Inflammatory macrophage treated with lipopolysaccharide for 1 hour (primary cell): ENCODE results near the gene KRT12.

ENCODE experiments used
- DNase-seq, 2 donors: peaks; one replicate each; pipeline ENCODE4 v3.0.0-alpha.2; 2020 to 2022

KRT12 gene

GRCh38 chr17:40866838-40867237 lies at the start of gene KRT12:
Gene KRT12 (minus strand): TSS chr17:40867223. CDS start chr17:40867186, 37 bp downstream.
- DNase-seq, result no peak

- no peak for DNase-seq
Observed at GRCh38 chr17:40916366-40916765, 49.3 kb upstream of the KRT12 start.

- peak; percentile 79 to 80 for DNase-seq
Observed at GRCh38 chr17:40915721-40916256, 48.8 kb upstream of the KRT12 start.

- peak; percentile 76 to 89 for DNase-seq
Observed at GRCh38 chr17:40915199-40915661, 48.2 kb upstream of the KRT12 start.

GRCh38 chr17:40914075-40914855 lies 47.2 kb upstream of the KRT12 start:
- no peak for DNase-seq

- peak; percentile 54 to 63 for DNase-seq
Observed at GRCh38 chr17:40912486-40913210, 45.6 kb upstream of the KRT12 start.

GRCh38 chr17:40910441-40910841 lies 43.4 kb upstream of the KRT12 start:
- DNase-seq, result no peak

GRCh38 chr17:40909755-40910154 lies 42.7 kb upstream of the KRT12 start:
- DNase-seq, result peak; percentile 54 to 72

- peak; percentile 68 to 84 for DNase-seq
Observed at GRCh38 chr17:40909351-40909750, 42.3 kb upstream of the KRT12 start.

- DNase-seq, result no peak
Observed at GRCh38 chr17:40906613-40907012, 39.6 kb upstream of the KRT12 start.

- DNase-seq, result no peak
Observed at GRCh38 chr17:40905370-40905769, 38.3 kb upstream of the KRT12 start.

GRCh38 chr17:40903129-40903847 lies 36.3 kb upstream of the KRT12 start:
- peak; percentile 51 to 52 for DNase-seq

- no peak for DNase-seq
Observed at GRCh38 chr17:40902498-40902897, 35.5 kb upstream of the KRT12 start.

- DNase-seq, result no peak
Observed at GRCh38 chr17:40901981-40902474, 35.0 kb upstream of the KRT12 start.

GRCh38 chr17:40900809-40901356 lies 33.9 kb upstream of the KRT12 start:
- DNase-seq, result no peak

- DNase-seq, result no peak
Observed at GRCh38 chr17:40896916-40897455, 30.0 kb upstream of the KRT12 start.

GRCh38 chr17:40895106-40895730 lies 28.2 kb upstream of the KRT12 start:
- no peak for DNase-seq

GRCh38 chr17:40888196-40888720 lies 21.2 kb upstream of the KRT12 start:
- DNase-seq, result no peak

- DNase-seq, result no peak
Observed at GRCh38 chr17:40886090-40886489, 19.1 kb upstream of the KRT12 start.

GRCh38 chr17:40884708-40885512 lies 17.9 kb upstream of the KRT12 start, which contains the start of gene KRT20:
Gene KRT20 (minus strand): TSS chr17:40885242. CDS start chr17:40885185, 57 bp downstream.
- DNase-seq, result no peak
